Ovary (tissue), 3 donors: ENCODE results near the gene TSTD2.

Experiments used
- EP300 ChIP-seq: sonication (generic); formaldehyde crosslinking; IDR thresholded peaks from one replicate; pipeline ENCODE4 v1.6.1; 2017; ENCODE audit warnings: antibody characterized with exemption
- POLR2A ChIP-seq: fragments of 450-650 bp; IDR thresholded peaks from one replicate; pipeline ENCODE4 v1.6.1; 2017; ENCODE audit warnings: antibody characterized with exemption, mild to moderate bottlenecking, moderate library complexity
- TF ChIP-seq, protein P1 (sequence below), 3 donors: fragments of 450-650 bp in 2 of 3; fragments of 200-600 bp in 1 of 3; IDR thresholded peaks; one replicate each; pipeline versions ENCODE4 v1.5.1 to v1.8.0; 2016 to 2022; ENCODE audit warnings: antibody characterized with exemption in 3 of 3, mild to moderate bottlenecking in 1 of 3
- donor health status: DM: no; HTN: no; CAD: no.

DNA sequence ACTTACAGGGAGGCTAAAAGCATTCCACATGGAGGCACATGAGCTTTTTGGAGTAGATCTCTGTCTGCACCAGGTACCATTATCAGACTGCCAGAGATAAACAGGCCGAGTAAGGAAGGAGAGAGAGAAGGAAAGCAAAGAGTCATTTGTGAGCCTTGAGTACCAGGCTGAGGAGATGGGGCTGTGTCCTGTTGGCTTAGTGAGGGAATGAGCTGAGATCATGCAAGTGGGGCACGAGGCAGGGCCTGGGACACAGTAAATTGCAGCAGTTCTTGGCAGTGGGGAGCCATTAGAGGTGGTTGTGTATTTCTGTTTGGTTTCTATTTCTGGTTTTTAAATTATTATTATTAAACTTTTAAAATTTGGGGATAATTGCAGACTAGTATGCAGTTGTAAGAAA, 53.3 kb downstream of the TSTD2 start:
- TF ChIP-seq EP300 (no peak), POLR2A (no peak)
- TF ChIP-seq, protein P1, sequence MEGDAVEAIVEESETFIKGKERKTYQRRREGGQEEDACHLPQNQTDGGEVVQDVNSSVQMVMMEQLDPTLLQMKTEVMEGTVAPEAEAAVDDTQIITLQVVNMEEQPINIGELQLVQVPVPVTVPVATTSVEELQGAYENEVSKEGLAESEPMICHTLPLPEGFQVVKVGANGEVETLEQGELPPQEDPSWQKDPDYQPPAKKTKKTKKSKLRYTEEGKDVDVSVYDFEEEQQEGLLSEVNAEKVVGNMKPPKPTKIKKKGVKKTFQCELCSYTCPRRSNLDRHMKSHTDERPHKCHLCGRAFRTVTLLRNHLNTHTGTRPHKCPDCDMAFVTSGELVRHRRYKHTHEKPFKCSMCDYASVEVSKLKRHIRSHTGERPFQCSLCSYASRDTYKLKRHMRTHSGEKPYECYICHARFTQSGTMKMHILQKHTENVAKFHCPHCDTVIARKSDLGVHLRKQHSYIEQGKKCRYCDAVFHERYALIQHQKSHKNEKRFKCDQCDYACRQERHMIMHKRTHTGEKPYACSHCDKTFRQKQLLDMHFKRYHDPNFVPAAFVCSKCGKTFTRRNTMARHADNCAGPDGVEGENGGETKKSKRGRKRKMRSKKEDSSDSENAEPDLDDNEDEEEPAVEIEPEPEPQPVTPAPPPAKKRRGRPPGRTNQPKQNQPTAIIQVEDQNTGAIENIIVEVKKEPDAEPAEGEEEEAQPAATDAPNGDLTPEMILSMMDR (IDR thresholded peaks at IDR 0.05) = no peak
